Transverse colon (tissue), 4 donors: Measurements from ENCODE around the gene NBPF1. TPM values are rescaled to one million over a fixed set of nuclear protein-coding genes. Genes with fewer than 3 reads are reported as not detected.
"Not testable (repeated sequence)": the region's sequence is repeated elsewhere in the genome, so short reads cannot be mapped to it uniquely, and the experiment has no call there.

ENCODE experiments used
- DNase-seq: peaks from one replicate; pipeline ENCODE4 v3.0.0-alpha.2; 2019
- H3K27ac ChIP-seq, 4 donors: fragments of 200-600 bp; sonication (generic); 2 replicates each; pipeline ENCODE4 v1.5.1; 2016 to 2018; ENCODE audit warnings: inconsistent platforms in 4 of 4
- H3K27me3 ChIP-seq: fragments of 200-600 bp; sonication (generic); 2 replicates; pipeline ENCODE4 v1.5.1; 2017; ENCODE audit warnings: inconsistent platforms
- H3K36me3 ChIP-seq, 4 donors: fragments of 200-600 bp; sonication (generic); 2 replicates each; pipeline ENCODE4 v1.5.1; 2017 to 2019; ENCODE audit warnings: inconsistent platforms in 4 of 4
- H3K4me1 ChIP-seq, 4 donors: fragments of 200-600 bp; sonication (generic); 2 replicates each; pipeline ENCODE4 v1.5.1; 2017 to 2020; ENCODE audit warnings: inconsistent platforms in 4 of 4
- H3K4me3 ChIP-seq, 4 donors: fragments of 200-600 bp; sonication (generic); 1 replicate in 1 of 4; 2 replicates in 3 of 4; pipeline versions ENCODE4 v1.5.1 to v1.6.1; 2017 to 2019; ENCODE audit warnings: inconsistent platforms in 4 of 4
- H3K9me3 ChIP-seq, 2 donors: fragments of 200-600 bp; sonication (generic); 2 replicates each; pipeline ENCODE4 v1.5.1; 2017 to 2019; ENCODE audit warnings: inconsistent platforms in 2 of 2
- EP300 ChIP-seq: sonication (generic); formaldehyde crosslinking; IDR thresholded peaks from one replicate; pipeline ENCODE4 v1.6.1; 2017; ENCODE audit warnings: antibody characterized with exemption, low read depth
- POLR2A ChIP-seq: fragments of 450-650 bp; IDR thresholded peaks from one replicate; pipeline ENCODE4 v1.6.1; 2016; ENCODE audit warnings: antibody characterized with exemption, mild to moderate bottlenecking, moderate library complexity
- POLR2AphosphoS5 ChIP-seq, 3 donors: sonication (generic); formaldehyde crosslinking; IDR thresholded peaks; one replicate each; pipeline ENCODE4 v1.6.1; 2016; ENCODE audit warnings: antibody characterized with exemption in 3 of 3
- WGBS, 2 donors: methylation state at CpG; one replicate each; pipeline ENCODE4 v1.1.5; 2018; ENCODE audit warnings: low coverage in 1 of 2; 5-methylcytosine and 5-hydroxymethylcytosine counted together
- in situ Hi-C, 4 donors: fragments of 200-750 bp; cut with MboI; loops; one replicate each; pipeline versions ENCODE4 v1.15.0 to v1.15.1; 2017; ENCODE audit warnings: low sequenced_read_pairs in 3 of 4, low pct_ligation_motif_present in 1 of 4, low pct_unique_long_range_greater_than_20kb in 1 of 4
- intact Hi-C: fragments of 100-400 bp; cut with DNase I; formaldehyde crosslinking; loops from one replicate; pipeline ENCODE4 v1.15.1; 2023; ENCODE audit warnings: low total_unique reads
- total RNA-seq, 4 donors: library from RNA; depleted of rRNA; stranded (reverse); fragments of >200 nt; gene quantifications; one replicate each; pipeline ENCODE4 v1.1.0, GENCODE V29; 2016
- TF ChIP-seq, protein P1 (sequence below), 5 experiments: fragments of 200-600 bp in 3 of 5; fragments of 450-650 bp in 2 of 5; sonication (generic) in 3 of 5; IDR thresholded peaks; 1 replicate in 2 of 5; 2 replicates in 3 of 5; pipeline ENCODE4 v1.5.1; 2016 to 2017; ENCODE audit warnings: antibody characterized with exemption in 5 of 5, inconsistent platforms in 3 of 5, mild to moderate bottlenecking in 2 of 5, moderate library complexity in 1 of 5

The NBPF1 gene
- total RNA-seq, 4 donors from 2014 or later = 70.1 to 178 (median 148) TPM

- Histone ChIP-seq H3K9me3 (no peaks in the 10 kb centered on the region), H3K36me3 (peaks cover 0 to 62% (median 31%) of the 10 kb centered on the region in 4 donors), H3K27me3 (no peaks in the 10 kb centered on the region), H3K4me1 (no peaks in the 10 kb centered on the region), H3K4me3 (no peak overlapping the region), H3K27ac (no peak overlapping the region)
- intact Hi-C loops = no loop called here
- DNase-seq = peak; percentile 24
- TF ChIP-seq POLR2A (no peak), EP300 (no peak), POLR2AphosphoS5 (IDR thresholded peaks at IDR 0.05) (no peak)
- TF ChIP-seq, protein P1, sequence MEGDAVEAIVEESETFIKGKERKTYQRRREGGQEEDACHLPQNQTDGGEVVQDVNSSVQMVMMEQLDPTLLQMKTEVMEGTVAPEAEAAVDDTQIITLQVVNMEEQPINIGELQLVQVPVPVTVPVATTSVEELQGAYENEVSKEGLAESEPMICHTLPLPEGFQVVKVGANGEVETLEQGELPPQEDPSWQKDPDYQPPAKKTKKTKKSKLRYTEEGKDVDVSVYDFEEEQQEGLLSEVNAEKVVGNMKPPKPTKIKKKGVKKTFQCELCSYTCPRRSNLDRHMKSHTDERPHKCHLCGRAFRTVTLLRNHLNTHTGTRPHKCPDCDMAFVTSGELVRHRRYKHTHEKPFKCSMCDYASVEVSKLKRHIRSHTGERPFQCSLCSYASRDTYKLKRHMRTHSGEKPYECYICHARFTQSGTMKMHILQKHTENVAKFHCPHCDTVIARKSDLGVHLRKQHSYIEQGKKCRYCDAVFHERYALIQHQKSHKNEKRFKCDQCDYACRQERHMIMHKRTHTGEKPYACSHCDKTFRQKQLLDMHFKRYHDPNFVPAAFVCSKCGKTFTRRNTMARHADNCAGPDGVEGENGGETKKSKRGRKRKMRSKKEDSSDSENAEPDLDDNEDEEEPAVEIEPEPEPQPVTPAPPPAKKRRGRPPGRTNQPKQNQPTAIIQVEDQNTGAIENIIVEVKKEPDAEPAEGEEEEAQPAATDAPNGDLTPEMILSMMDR (IDR thresholded peaks at IDR 0.05) = no peak
- in situ Hi-C loops = loop anchor here in 1 of 4 donors (10.0 kb wide), 1 partner anchor 94 kb away; no protein-coding TSS in a partner anchor
- WGBS, 2 donors = 94 to 100% methylated on average over 8 to 36 of the region's 36 CpGs
Measured at GRCh38 chr1:16630661-16631247, 17.4 kb upstream of the NBPF1 start.

GRCh38 chr1:16629916-16630530, 16.7 kb upstream of the NBPF1 start:
- H3K27ac ChIP-seq, H3K9me3 ChIP-seq, H3K4me3 ChIP-seq, H3K4me1 ChIP-seq, H3K27me3 ChIP-seq, intact Hi-C loops: not testable (repeated sequence)
- H3K36me3 ChIP-seq = peaks cover 0 to 66% (median 32%) of the 10 kb centered on the region in 4 donors
- WGBS, 2 donors = 93 to 96% methylated on average over 14 to 21 of the region's 21 CpGs
- peak; percentile 16 for DNase-seq
- in situ Hi-C loops = loop anchor here in 1 of 4 donors (10.0 kb wide), 1 partner anchor 95 kb away; no protein-coding TSS in a partner anchor

GRCh38 chr1:16628361-16629111, 15.2 kb upstream of the NBPF1 start:
- H3K36me3 ChIP-seq = peaks cover 0 to 60% (median 28%) of the 10 kb centered on the region in 4 donors
- no peak overlapping the region for H3K27ac ChIP-seq
- H3K4me3 ChIP-seq = no peak overlapping the region
- TF ChIP-seq, protein P1 (IDR thresholded peaks at IDR 0.05) = no peak
- no peak for TF ChIP-seq EP300
- no peak for TF ChIP-seq POLR2AphosphoS5 (IDR thresholded peaks at IDR 0.05)
- TF ChIP-seq POLR2A = no peak
- in situ Hi-C loops (no loop called here), intact Hi-C loops (no loop called here)
- H3K9me3 ChIP-seq = no peaks in the 10 kb centered on the region
- peaks cover 3 to 12% (median 11%) of the 10 kb centered on the region in 4 donors for H3K4me1 ChIP-seq
- H3K27me3 ChIP-seq = no peaks in the 10 kb centered on the region
- WGBS, 2 donors = 88 to 91% methylated on average over 19 of the region's 19 CpGs
- DNase-seq = peak; percentile 19

GRCh38 chr1:16626409-16626983, 13.1 kb upstream of the NBPF1 start:
- 87 to 90% methylated on average over 10 to 15 of the region's 15 CpGs for WGBS, 2 donors
- H3K4me3 ChIP-seq, in situ Hi-C loops, DNase-seq, intact Hi-C loops, H3K27me3 ChIP-seq, H3K27ac ChIP-seq, H3K9me3 ChIP-seq: not testable (repeated sequence)
- Histone ChIP-seq H3K36me3 (peaks cover 0 to 47% (median 24%) of the 10 kb centered on the region in 4 donors), H3K4me1 (peaks cover 3 to 15% (median 13%) of the 10 kb centered on the region in 4 donors)
